ENCODE results near the gene KIDINS220. TPM values are rescaled to one million over a fixed set of nuclear protein-coding genes. Genes with fewer than 3 reads are reported as not detected.

The KIDINS220 gene
- total RNA-seq, 1 experiment from 2014 or later: 43.1 TPM

Other genes with a start within 250 kb of the KIDINS220 start
- 240 and 390 TPM in 2 replicates for gene ID2, start 155.6 kb downstream of the KIDINS220 start, total RNA-seq (2014; rRNA removed)
- 22.6 and 23.5 TPM in 2 replicates for gene MBOAT2, start 166.1 kb upstream of the KIDINS220 start, total RNA-seq (2014; rRNA removed)